ENCODE measurements around the gene CHTF18. TPM values are rescaled to one million over a fixed set of nuclear protein-coding genes. Genes with fewer than 3 reads are reported as not detected.
"Not testable (repeated sequence)": the region's sequence is repeated elsewhere in the genome, so short reads cannot be mapped to it uniquely, and the experiment has no call there.

Gene CHTF18
- total RNA-seq, 1 donor, result 13.8 TPM

- DNase-seq (ENCODE audit: low read depth), result no peak
- TF ChIP-seq, protein P1, sequence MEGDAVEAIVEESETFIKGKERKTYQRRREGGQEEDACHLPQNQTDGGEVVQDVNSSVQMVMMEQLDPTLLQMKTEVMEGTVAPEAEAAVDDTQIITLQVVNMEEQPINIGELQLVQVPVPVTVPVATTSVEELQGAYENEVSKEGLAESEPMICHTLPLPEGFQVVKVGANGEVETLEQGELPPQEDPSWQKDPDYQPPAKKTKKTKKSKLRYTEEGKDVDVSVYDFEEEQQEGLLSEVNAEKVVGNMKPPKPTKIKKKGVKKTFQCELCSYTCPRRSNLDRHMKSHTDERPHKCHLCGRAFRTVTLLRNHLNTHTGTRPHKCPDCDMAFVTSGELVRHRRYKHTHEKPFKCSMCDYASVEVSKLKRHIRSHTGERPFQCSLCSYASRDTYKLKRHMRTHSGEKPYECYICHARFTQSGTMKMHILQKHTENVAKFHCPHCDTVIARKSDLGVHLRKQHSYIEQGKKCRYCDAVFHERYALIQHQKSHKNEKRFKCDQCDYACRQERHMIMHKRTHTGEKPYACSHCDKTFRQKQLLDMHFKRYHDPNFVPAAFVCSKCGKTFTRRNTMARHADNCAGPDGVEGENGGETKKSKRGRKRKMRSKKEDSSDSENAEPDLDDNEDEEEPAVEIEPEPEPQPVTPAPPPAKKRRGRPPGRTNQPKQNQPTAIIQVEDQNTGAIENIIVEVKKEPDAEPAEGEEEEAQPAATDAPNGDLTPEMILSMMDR (IDR thresholded peaks at IDR 0.05; ENCODE audit: insufficient read depth, low read depth, low read length), result no peak
- no peak overlapping the region for H3K4me3 ChIP-seq (ENCODE audit: low read depth, low read length)
Measured at GRCh38 chr16:818132-818531, 29.7 kb downstream of the CHTF18 start.

- no peak for DNase-seq (ENCODE audit: low read depth)
- TF ChIP-seq, protein P1 (IDR thresholded peaks at IDR 0.05; ENCODE audit: insufficient read depth, low read depth, low read length), result no peak
- H3K4me3 ChIP-seq (ENCODE audit: low read depth, low read length), result no peak overlapping the region
Measured at GRCh38 chr16:818592-818991, 30.2 kb downstream of the CHTF18 start.

DNA sequence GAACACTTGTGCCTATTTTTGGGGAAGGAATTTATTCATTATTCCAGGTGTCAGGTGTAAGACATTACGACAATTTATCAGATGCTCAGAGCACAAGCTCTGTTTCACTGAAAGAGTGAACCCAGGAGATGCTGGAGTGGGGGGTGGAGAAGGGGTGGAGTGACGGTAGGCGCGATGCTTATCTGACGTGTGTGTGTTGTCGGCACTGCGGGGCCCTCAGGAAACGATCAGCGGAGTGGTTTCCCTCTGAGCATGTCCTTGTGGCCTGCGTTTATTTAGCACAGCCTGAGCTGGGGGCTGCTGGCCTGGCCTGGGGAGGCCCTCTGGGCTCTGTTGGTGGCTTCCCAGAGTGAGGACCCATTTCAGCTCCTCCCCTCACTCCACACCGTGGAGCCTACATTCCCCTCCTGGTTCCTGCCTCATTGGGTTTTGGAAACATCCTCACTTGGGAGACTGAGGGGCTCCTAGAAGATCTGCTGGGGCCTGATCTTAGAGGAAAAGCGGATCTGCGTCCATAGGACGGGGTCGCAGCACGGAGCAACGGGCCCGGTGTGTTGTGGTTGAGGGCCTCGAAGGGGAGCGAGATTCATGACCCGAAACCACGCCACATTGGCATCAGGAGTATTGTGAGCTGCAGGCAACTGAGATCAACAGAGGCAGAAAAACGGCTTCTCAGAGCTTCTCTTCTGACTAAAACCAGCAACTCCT lies 31.1 kb downstream of the CHTF18 start:
- no peak overlapping the region for H3K4me3 ChIP-seq (ENCODE audit: low read depth, low read length)
- TF ChIP-seq, protein P1 (IDR thresholded peaks at IDR 0.05; ENCODE audit: insufficient read depth, low read depth, low read length), result no peak
- no peak for DNase-seq (ENCODE audit: low read depth)

DNA sequence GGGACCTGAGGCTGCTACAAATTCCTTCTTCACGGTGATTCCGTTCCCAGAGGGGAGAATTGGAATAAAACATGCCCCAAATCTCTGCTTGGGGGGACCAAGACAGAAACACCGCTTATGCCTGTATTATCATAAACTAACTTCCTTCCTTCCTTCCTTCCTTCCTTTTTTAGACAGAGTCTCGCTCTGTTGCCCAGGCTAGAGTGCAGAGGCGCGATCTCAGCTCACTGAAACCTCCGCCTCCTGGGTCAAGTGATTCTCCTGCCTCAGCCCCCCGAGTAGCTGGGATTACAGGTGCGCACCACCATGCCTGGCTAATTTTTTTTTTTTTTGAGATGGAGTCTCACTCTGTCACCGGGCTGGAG lies 31.6 kb downstream of the CHTF18 start:
- not testable (repeated sequence) for DNase-seq (ENCODE audit: low read depth); H3K4me3 ChIP-seq (ENCODE audit: low read depth, low read length)

DNA sequence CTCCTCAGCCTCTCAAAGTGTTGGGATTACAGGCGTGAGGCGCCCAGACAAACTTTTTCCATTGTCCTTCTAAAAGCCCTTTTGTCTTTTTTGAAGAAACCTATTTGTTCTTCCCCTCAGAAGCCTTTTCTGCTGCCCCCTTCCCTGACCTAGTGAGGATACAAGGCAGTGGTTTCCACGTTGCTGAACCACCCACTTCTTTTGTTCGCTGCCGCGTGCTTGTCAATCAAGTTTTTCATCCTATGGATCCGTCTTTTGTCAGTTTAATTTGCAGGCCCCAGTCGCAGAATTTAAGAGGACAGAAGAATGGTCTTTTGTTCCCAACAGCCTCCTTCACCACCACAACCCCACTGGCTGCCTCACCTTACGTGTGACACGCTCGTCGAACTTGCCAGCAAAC lies 32.3 kb downstream of the CHTF18 start:
- TF ChIP-seq, protein P1 (IDR thresholded peaks at IDR 0.05; ENCODE audit: insufficient read depth, low read depth, low read length), result no peak
- no peak for DNase-seq (ENCODE audit: low read depth)
- no peak overlapping the region for H3K4me3 ChIP-seq (ENCODE audit: low read depth, low read length)

- DNase-seq (ENCODE audit: low read depth), result no peak
- H3K4me3 ChIP-seq (ENCODE audit: low read depth, low read length), result no peak overlapping the region
- TF ChIP-seq, protein P1 (IDR thresholded peaks at IDR 0.05; ENCODE audit: insufficient read depth, low read depth, low read length), result no peak
Measured at GRCh38 chr16:821751-822150, 33.3 kb downstream of the CHTF18 start.

DNA sequence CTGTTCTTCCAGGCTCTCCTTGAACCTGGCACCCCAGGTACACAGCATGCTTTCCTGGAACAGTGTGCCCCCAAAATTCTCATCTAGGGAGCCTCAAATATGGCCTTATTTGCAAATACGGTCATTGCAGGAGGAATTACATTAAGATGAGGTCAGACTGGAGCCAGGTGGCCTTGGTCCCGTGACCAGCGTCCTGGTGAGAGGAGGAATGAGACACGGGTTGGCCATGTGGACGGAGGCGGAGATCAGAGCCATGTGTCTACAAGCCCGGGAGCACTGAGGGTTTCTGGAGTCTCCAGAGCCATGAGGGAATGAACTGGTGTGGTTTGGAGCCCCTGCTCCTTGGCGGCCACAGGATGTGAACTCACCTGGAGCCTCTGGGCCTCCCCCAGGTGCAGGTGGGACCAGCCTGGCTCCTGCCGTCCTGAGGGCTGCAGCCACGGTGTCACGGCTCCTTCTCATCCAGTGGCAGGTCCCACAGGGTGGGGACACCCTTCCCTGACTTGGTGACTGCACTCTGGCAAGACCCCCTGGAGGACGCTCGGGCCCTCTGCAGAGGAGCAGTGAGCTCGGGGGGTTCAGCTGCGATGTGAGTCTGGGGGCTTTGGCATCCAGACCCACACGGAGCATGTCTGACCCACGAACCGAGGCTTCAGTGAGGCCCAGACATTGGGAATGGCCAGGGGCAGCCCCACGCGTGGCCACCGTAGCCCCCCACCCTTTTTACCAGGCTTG lies 33.9 kb downstream of the CHTF18 start:
- H3K4me3 ChIP-seq (ENCODE audit: low read depth, low read length), result no peak overlapping the region
- no peak for DNase-seq (ENCODE audit: low read depth)
- TF ChIP-seq, protein P1 (IDR thresholded peaks at IDR 0.05; ENCODE audit: insufficient read depth, low read depth, low read length), result no peak

Data from fibroblast of villous mesenchyme (primary cell).